Endometrial microvascular endothelial cells (primary cell): Measurements from ENCODE around the gene TEPSIN. TPM values are rescaled to one million over a fixed set of nuclear protein-coding genes. Genes with fewer than 3 reads are reported as not detected.

ENCODE experiments used
- in situ Hi-C: cut with HindIII; loops from 2 replicates; pipeline ENCODE4 v1.10.0; 2017; ENCODE audit warnings: low sequenced_read_pairs, low pct_unique_long_range_greater_than_20kb; ENCODE audit errors: inconsistent ontology term
- total RNA-seq: library from RNA; depleted of rRNA; stranded (reverse); fragments of >200 nt; gene quantifications from one replicate; pipeline ENCODE4 v1.2.3, GENCODE V29; 2015; ENCODE audit errors: inconsistent ontology term

The TEPSIN gene, protein sequence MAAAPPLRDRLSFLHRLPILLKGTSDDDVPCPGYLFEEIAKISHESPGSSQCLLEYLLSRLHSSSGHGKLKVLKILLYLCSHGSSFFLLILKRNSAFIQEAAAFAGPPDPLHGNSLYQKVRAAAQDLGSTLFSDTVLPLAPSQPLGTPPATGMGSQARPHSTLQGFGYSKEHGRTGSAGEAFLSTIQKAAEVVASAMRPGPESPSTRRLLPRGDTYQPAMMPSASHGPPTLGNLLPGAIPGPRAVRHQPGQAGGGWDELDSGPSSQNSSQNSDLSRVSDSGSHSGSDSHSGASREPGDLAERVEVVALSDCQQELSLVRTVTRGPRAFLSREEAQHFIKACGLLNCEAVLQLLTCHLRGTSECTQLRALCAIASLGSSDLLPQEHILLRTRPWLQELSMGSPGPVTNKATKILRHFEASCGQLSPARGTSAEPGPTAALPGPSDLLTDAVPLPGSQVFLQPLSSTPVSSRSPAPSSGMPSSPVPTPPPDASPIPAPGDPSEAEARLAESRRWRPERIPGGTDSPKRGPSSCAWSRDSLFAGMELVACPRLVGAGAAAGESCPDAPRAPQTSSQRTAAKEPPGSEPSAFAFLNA
- 29.6 TPM for total RNA-seq

DNA sequence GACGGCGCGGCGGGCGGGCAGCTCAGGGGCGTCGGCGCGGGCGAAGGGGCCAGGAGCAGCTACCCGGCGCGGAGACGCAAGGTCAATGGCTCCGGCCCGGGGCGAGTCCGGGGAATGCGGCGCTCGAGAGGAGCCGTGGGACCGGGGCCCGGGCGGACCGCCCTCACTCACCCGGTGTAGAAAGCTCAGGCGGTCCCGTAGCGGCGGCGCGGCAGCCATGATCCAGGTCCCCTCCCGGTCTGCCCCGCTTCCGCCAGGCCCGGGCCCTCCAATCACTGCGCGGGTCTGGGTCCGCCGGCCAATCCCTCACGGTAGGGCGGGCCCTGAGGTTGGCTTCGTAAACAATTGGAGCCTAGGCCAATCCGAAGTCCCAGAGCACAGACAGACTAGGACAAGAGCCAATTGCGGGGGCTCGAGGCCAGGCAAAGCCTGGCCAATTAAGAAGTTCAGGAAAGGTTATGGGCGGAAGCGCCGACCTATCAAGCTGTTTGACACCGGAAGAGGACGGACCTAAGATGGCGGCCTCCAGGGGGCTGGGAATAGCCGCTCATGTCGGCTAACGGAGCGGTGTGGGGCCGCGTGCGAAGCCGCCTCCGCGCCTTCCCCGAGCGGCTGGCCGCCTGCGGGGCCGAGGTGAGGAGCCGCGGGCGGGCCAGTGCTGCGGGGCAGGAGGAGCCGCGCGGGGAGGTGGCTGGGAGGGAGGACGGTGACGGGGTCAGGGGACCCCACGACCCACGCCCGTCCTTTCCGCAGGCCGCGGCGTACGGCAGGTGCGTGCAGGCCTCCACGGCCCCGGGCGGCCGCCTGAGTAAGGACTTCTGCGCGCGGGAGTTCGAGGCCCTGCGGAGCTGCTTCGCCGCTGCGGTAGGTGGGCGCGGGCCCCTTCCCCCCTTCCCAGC lies at the start of gene TEPSIN, which contains the start of gene NDUFAF8:
TEPSIN (minus strand) TSS at position 241 of the 899 bp plus-strand sequence; CDS start at position 219, 22 bp downstream.
NDUFAF8 (plus strand) TSS at position 504 of the 899 bp plus-strand sequence; CDS start at position 550, 46 bp downstream.
- in situ Hi-C loops = no loop called here

DNA sequence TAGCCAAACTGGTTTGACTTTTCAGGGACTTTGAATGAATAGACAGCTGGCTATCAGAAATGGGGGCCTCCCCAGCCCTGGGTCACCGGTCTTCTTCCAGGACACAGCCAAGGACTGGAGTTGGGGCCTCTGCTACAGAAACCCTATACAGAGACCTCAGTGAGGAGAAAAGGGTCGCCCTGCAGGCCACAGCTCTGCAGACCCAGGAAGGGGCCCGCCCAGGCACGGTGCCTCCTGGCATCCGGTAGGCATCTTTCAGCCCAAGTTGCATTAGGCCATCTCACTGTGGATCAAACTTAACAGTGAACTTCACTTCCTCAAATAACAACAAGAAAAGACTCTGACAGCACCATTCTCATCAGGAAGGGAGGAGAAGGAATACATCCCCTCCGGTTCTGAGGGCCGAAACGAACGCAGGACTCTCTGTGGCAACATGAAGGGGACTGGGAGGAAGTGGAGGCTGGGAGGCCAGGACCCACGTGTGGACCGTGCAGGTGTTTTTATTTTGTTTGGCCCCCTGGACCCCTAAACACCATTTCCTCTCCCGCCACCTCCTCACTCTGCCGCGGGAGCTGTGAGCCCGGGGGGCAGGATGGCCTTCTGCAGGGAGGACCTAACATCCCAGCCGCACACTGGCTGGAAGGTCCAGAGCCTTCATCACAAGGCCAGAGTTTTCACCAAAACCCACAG lies 49.0 kb upstream of the TEPSIN start:
- in situ Hi-C loops = no loop called here

DNA sequence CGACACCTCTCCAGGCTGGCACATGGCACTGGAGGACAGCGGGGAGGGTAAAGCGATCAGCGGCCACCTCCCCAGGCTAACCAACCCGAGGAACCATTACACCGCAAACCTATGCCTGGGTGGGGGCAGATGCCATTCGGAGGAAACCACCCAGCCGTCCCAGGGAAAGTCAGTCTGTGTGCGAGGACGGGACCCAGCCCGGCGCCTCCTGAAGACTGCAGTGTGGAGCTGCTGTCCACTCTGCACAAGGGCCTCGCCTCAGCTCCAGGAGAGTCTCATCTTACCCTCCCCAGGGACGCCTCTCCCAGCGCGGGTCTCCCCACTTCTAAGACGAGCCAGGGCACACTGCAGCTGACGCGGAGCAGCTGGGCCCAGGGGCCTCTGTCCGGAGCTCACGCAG lies 48.3 kb upstream of the TEPSIN start:
- in situ Hi-C loops = no loop called here

DNA sequence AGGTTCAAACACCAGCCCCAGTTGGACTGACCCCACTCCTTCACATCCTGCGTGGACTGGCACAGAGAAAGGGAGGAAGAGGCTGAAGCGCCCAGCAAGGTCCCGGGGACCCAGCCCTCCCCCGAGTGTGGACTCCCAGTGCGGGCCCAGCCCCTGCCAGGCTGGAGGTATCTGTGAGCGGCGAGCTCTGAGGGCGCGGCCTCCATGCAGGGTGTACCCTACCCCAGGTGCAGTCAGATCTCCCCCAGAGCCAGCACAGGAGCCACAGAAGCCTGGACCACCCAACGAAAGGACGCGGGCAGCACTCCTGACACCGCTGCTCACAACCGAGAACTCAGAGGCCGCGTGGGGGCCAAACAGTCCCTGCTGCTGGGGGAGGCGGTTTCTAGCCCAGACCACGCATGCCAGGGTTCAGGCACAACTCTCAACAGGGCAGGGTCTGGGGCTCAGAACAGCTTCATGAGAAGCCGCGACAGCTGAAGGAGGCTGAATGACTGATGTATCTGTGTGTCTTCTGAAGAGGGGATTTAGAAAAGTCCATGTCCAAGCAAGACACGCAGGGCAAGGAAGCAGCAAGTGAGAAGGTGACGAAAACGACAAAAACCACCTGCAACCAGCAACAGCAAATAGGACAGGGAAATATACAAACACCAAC lies 47.8 kb upstream of the TEPSIN start:
- in situ Hi-C loops = no loop called here

DNA sequence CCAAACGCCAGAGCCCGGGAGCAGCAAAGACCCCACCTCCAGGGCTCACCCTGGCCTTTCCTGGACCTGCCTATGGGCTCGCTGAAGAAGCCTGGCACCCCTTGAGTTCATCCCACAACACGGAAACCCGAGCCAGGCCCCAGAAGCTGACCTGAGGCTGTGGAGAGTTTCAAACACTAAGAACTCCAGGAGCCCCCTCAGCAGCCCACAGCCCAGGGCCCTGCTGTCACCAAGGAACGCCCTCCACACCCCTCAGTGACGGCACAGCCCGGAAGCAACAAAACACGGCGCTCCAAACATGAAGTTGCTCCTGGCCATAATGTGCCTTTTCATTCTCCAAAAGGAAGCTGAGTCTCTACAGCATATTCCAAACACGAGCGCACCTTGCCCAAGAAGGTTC lies 47.0 kb upstream of the TEPSIN start:
- in situ Hi-C loops = no loop called here

DNA sequence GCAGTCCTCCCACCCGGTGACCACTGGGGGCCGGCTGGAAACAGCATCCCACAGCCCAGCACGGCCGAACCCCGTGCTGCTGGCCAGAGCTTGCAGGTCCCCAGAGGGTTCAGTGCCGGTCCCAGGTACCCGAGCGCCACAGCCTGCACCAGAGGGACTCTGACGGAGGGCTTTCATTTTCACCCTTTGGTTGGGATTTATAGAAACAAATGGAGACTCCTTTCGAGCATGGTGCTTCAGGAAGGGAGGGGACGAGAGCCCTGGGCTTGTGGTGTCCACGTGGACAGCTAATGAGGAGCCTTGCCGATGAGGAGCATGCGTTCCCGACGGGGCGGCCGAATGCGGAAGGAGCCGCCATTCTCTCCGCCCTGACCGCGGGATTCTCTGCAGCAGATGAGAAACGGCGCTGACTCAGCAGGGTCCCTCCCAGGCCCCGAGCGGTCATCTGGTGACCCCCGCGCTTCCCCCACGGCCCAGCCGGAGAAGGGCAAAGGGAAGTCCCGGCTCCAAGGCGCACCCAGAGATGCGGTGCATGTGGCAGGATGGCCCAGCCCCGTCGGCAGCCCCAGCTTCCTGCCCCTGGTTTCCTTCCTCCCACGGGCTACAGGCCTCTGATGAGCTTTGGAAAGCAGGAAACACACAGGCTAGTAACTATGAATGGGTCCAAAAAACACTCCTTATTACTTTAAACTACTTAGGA lies 46.5 kb upstream of the TEPSIN start:
- in situ Hi-C loops = no loop called here

DNA sequence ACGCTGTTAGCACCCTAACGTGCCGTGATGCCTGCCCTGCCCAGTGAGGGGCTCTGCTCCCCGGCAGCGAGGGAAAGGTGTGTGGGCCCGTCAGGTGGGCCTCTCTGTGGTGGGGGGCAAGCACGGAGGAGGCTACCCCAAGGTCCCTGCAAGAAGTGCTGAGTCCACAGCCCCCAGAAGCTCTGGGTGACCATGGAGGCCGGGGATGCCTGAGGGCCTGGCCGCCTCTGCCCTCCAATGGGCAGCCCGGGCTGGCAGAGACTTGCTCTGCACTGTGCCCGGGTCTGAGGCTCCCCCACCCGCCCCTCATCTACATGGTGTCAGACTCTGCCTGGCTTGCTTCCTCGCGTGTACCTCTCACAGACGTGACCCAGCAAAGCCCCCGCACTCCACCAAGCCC lies 44.0 kb upstream of the TEPSIN start:
- in situ Hi-C loops = no loop called here

DNA sequence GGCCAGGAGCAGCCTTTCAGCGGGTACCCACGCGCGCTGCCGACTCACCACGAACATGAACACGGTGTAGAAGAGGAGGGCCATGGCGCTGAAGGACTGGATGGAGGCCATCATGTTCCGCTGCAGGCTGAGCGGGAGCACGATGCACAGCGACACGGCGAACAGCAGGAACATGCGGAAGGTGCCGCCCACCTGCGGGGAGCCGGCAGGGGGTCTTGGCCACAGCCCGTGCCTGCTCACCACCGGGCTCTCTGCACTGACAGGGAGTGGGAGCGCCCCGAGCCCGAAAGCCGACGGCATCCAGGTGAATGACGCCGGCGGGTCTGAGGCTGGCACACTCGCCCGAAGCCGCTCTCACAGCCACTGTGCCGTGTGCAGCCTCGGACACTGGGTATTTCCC lies 43.3 kb upstream of the TEPSIN start:
- in situ Hi-C loops = no loop called here

DNA sequence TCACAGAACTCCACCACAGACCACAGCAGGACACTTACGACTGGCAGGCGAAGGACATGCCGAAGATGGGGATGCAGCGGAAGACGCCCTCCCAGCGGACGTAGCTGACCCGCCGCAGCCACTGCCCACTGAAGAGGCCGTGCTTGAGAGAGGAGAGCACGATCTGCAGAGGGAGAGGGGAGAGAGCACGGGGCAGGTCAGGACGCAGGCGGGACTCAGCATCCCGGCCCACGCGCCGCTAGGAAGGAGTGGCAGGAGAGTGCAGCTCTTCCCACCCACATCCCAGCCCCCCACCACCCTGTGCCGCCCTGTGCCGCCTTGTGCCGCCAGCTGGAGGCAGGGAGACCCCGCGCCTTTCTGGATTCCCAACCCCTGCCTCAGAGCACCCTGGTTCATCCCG lies 41.7 kb upstream of the TEPSIN start:
- in situ Hi-C loops = no loop called here

DNA sequence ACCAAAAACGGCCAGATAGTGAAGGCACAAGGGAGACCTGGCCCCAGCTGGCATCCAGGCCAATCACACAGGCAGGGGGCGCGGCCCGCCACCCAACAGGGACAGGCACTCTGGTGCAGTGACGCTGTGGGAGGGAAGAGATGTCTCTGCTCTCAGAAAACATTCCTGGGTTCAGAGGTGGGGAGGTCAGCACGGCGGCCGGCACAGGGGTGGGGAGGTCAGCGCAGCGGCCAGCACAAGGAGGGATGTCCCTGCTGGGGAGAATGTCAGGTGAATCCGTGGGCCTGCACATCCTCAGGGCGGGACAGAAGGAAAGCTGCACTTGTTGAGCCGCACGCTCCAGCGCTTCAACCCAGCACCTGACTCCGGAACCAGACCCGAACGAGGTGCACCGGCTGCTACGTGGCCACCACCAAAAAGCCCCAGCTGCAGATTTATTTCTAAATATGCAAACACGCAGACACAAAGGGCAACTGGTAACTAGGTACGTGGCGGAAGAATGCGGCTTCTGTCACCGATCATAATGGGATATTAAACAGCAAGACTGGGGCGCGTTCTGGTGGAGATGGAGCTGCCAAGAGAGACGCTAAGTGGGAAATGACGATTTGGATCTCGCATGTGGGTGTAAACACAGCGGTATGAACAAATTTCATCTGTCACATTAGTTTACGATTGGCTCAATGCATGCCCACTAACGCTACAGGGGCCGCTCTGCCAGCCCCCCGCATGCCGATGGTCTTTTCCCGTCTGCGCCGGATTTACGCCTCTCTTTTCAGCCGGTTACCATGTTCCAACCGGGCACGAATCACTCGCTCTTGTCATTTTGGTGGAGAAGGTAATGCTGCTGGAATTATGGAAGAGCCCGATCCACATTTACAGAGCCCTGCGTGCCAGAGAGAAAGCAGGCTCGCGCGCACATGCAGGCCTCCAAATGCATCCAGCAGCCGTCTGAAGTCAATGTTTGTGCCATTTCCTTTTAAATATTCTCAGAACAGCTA lies 40.7 kb upstream of the TEPSIN start:
- in situ Hi-C loops = no loop called here

DNA sequence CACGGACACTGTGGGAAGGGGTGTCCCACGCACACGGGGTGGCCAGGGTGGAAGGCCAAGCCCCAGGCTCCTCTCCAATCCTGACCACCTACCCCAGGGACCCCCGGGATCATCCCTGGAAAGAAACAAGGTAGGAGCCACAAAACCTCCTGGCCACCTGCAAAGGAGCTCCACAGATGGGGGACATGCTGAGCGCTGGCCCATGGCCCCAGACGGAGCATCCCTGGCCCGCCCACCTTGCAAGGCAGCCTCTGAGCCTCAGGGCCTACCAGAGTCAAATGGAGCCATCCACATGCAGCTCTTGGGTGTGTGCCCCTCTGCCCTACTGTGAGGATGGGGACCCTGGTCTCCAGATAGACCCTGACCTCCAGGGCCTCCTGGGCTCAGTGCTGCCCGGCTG lies 40.0 kb upstream of the TEPSIN start:
- in situ Hi-C loops = no loop called here

DNA sequence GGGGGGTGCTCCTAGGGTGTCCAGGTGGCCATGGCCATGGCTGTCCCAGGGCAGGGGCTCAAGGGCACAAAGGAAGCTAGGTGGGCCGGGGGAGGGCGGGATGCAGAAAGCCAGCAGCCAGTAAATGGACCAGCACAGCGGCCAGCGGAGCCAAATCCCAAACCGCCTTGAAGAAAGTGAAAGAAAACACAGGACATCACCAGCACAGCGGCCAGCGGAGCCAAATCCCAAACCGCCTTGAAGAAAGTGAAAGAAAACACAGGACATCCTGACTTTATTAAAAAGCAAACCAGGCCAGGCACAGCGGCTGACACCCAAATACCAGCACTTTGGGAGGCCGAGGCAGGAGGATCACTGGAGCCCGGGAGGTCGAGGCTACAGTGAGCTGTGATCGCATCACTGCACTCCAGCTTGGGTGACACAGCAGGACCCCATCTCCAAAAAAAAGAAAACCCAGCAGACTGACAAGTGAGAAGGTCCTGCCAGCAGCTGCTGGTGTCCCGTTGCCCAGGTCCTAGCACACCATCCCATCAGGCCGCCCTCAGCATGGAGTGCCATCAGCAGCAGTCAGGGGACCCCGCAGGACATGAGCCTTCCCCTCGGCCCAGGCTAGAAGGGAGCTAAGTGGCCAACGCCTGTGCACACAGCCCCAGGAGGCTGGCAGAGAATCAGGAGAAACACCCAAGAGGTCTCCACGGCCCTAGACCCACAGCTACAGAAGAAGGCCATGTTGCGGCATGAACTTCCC lies 39.3 kb upstream of the TEPSIN start:
- in situ Hi-C loops = no loop called here

DNA sequence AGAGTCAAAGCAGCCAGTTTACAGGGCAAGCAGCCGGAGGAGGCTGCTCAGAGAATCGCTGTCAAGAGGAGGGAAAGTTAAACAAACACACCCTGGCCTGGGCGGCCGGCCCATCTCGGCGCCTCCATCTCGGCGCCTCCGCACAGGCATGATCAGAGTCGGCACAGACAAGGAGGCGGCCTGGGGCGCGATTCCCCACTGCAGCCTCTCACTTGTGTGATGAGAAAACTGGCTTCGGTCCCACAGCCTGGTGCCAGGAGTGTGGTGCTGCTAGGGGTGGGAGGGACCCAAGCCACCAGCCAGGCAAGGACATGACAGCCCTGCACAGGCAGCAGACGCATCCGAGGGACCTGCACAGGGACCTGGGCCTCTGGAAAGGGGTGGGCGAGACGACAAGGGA lies 38.6 kb upstream of the TEPSIN start:
- in situ Hi-C loops = no loop called here

DNA sequence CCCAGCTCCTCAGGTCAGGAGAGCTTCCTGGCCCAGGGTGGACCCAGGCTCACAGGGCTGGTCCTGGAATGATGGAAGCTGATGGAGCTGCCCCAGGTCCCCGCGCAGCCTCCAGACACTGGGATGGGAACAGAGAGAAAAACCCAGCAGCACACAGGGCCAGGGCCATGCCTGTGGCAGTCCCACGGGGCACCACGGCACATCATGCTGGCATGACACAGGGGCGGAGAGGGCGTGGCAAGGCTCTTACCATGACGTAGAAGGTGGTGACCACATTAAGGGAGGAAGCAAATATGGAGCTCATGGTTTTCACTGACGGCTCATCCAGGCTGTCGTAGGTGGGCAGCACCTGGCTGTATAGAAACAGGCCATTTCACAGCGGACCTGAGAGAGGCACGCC lies 37.9 kb upstream of the TEPSIN start:
- in situ Hi-C loops = no loop called here

DNA sequence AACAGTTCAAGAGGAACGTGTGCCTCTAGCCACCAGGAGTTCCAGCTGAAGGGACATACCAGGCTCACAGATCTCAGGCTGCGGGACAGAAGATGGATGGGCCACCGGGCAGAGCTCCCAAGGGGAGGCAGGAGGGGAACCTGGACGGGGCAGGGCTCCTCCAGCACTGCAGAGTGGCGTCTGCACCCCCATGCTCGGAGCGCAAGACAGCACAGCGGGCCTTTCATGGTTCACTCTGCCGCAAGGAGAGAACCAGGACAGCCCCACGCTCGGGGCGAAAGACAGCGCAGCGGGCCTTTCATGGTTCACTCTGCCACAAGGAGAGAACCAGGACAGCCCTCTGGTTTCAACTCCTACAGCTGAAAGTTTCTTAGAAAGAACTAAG lies 35.6 kb upstream of the TEPSIN start:
- in situ Hi-C loops = no loop called here
